HL-60 (cell line): ENCODE results near the gene ROGDI.

Experiments
- DNase-seq, 2 experiments: peaks; one replicate each; pipeline ENCODE4 v3.0.0-alpha.2; 2010 to 2020; ENCODE audit warnings: low read depth in 1 of 2, low spot score in 1 of 2
- H3K27ac ChIP-seq: fragments of 250-450 bp; sonication (Bioruptor Pico); replicated peaks from 2 replicates; pipeline ENCODE4 v1.5.1; 2020; ENCODE audit warnings: mild to moderate bottlenecking, moderate library complexity
- H3K27me3 ChIP-seq: fragments of 250-450 bp; sonication (Bioruptor Pico); 2 replicates; pipeline ENCODE4 v1.5.1; 2021; ENCODE audit warnings: mild to moderate bottlenecking, moderate library complexity; ENCODE audit not compliant: insufficient read depth, poor library complexity, severe bottlenecking
- H3K4me3 ChIP-seq: replicated peaks from 2 replicates; pipeline ENCODE4 v1.5.1; 2011; ENCODE audit warnings: mild to moderate bottlenecking, control low read depth, low read length; ENCODE audit not compliant: insufficient read depth
- CTCF ChIP-seq: IDR thresholded peaks from one replicate; pipeline ENCODE4 v1.5.1; 2011; ENCODE audit warnings: low read length, control low read depth, inconsistent platforms; ENCODE audit not compliant: insufficient read depth
- GABPA ChIP-seq: IDR thresholded peaks from 2 replicates; pipeline ENCODE4 v1.6.1; 2012; ENCODE audit warnings: low read depth
- POLR2AphosphoS5 ChIP-seq: IDR thresholded peaks from 2 replicates; pipeline ENCODE4 v1.6.1; 2012; ENCODE audit warnings: low read depth
- REST ChIP-seq: IDR thresholded peaks from 2 replicates; pipeline ENCODE4 v1.6.1; 2012; ENCODE audit warnings: low read depth; ENCODE audit not compliant: insufficient replicate concordance
- SPI1 ChIP-seq: IDR thresholded peaks from 2 replicates; pipeline ENCODE4 v1.6.1; 2012; ENCODE audit warnings: low read depth, mild to moderate bottlenecking, borderline replicate concordance

ROGDI gene

GRCh38 chr16:4833584-4833983 is 31.2 kb upstream of the ROGDI start:
- H3K27ac ChIP-seq, result no peak overlapping the region
- H3K27me3 ChIP-seq, result no peaks in the 10 kb centered on the region
- H3K4me3 ChIP-seq, result no peak overlapping the region
- no peak for DNase-seq
- no peak for TF ChIP-seq REST
- no peak for TF ChIP-seq SPI1
- no peak for TF ChIP-seq CTCF
- TF ChIP-seq GABPA, result no peak
- no peak for TF ChIP-seq POLR2AphosphoS5

- no peaks in the 10 kb centered on the region for H3K27me3 ChIP-seq
- no peak overlapping the region for H3K27ac ChIP-seq
- H3K4me3 ChIP-seq, result no peak overlapping the region
- DNase-seq, result no peak
- TF ChIP-seq CTCF (no peak), SPI1 (no peak), REST (no peak), POLR2AphosphoS5 (no peak), GABPA (no peak)
Measured at GRCh38 chr16:4832698-4833343, 30.4 kb upstream of the ROGDI start.

GRCh38 chr16:4831616-4832015 is 29.2 kb upstream of the ROGDI start:
- TF ChIP-seq SPI1 (no peak), GABPA (no peak), CTCF (no peak), REST (no peak), POLR2AphosphoS5 (no peak)
- H3K4me3 ChIP-seq, result no peak overlapping the region

More at GRCh38 chr16:4831616-4832015, 29.2 kb upstream of the ROGDI start:
- H3K27ac ChIP-seq, result no peak overlapping the region
- DNase-seq, result no peak
- no peaks in the 10 kb centered on the region for H3K27me3 ChIP-seq
